Measurements from ENCODE around the gene EIF2B5. TPM values are rescaled to one million over a fixed set of nuclear protein-coding genes. Genes with fewer than 3 reads are reported as not detected.
A peak's percentile ranks its signal among the peaks of the same experiment; 100 is the strongest.

Gene EIF2B5
- total and polyA plus RNA-seq, 2 of the 13 experiments (the other 11 are each of a cell fraction or from before 2014, with no cell fraction given), result 38.4 to 60.2 TPM

GRCh38 chr3:184133840-184134745 lies 1.1 kb upstream of the EIF2B5 start (continued):
- 0 out of 2 replicates have a peak, but pooled peaks have one; percentile 31 for TF ChIP-seq ZNF354B (CRISPR knock-in tag; IDR thresholded peaks at IDR 0.05)
- TF ChIP-seq REPIN1 (CRISPR knock-in tag; IDR thresholded peaks at IDR 0.05; ENCODE audit: borderline replicate concordance, low read depth), result peak; percentile 93; the same call in 1 of the 2 replicates
- TF ChIP-seq CREBL2 (CRISPR knock-in tag; IDR thresholded peaks at IDR 0.05; ENCODE audit: borderline replicate concordance), result no peak
- peak; percentile 78 for TF ChIP-seq MXD1 (CRISPR knock-in tag; IDR thresholded peaks at IDR 0.05)
- TF ChIP-seq MIER2 (CRISPR knock-in tag; IDR thresholded peaks at IDR 0.05), result no peak
- TF ChIP-seq SP4 (CRISPR knock-in tag; IDR thresholded peaks at IDR 0.05), result peak; percentile 56
- peak; percentile 85; the same call in 1 of the 2 replicates for TF ChIP-seq ZNF280D (CRISPR knock-in tag; IDR thresholded peaks at IDR 0.05)
- TF ChIP-seq HCFC1 (IDR thresholded peaks at IDR 0.05; ENCODE audit: low read depth, low read length), result peak; percentile 75
- TF ChIP-seq ZSCAN31 (CRISPR knock-in tag; IDR thresholded peaks at IDR 0.05; ENCODE audit: low read depth), result peak; percentile 61; the same call in 1 of the 2 replicates
- peak; percentile 63 for TF ChIP-seq ZNF652 (CRISPR knock-in tag; IDR thresholded peaks at IDR 0.05; ENCODE audit: borderline replicate concordance, low read depth)
- TF ChIP-seq ZSCAN21 (CRISPR knock-in tag; IDR thresholded peaks at IDR 0.05; ENCODE audit: borderline replicate concordance), result 0 out of 2 replicates have a peak, but pooled peaks have one; percentile 63
- TF ChIP-seq HIC2 (CRISPR knock-in tag; IDR thresholded peaks at IDR 0.05; ENCODE audit: low read depth), result no peak
- TF ChIP-seq SP1 (IDR thresholded peaks at IDR 0.05), result no peak
- no peak for TF ChIP-seq SP1 (CRISPR knock-in tag; IDR thresholded peaks at IDR 0.05)
- peak; percentile 72 for TF ChIP-seq ZNF350 (CRISPR knock-in tag; IDR thresholded peaks at IDR 0.05; ENCODE audit: borderline replicate concordance, low read depth)
- peak; percentile 54 for TF ChIP-seq E2F1 (CRISPR knock-in tag; IDR thresholded peaks at IDR 0.05)
- peak; percentile 81 for TF ChIP-seq ZNF878 (CRISPR knock-in tag; IDR thresholded peaks at IDR 0.05)
- peak; percentile 10; the same call in 1 of the 2 replicates for TF ChIP-seq RARA (CRISPR knock-in tag; IDR thresholded peaks at IDR 0.05)
- 0 out of 2 replicates have a peak, but pooled peaks have one; percentile 35 for TF ChIP-seq GATAD2A (CRISPR knock-in tag; IDR thresholded peaks at IDR 0.05)
- TF ChIP-seq CSRNP1 (CRISPR knock-in tag; IDR thresholded peaks at IDR 0.05), result peak; percentile 84
